GM21825 (cell line): ENCODE measurements around the gene IL27RA.

ENCODE experiments used
- ATAC-seq: cut with Tn5 transposase; IDR thresholded peaks from one replicate; pipeline ENCODE4 v1.9.1; 2021; ENCODE audit warnings: mild to moderate bottlenecking, moderate library complexity; ENCODE audit not compliant: unreplicated experiment

IL27RA gene

DNA sequence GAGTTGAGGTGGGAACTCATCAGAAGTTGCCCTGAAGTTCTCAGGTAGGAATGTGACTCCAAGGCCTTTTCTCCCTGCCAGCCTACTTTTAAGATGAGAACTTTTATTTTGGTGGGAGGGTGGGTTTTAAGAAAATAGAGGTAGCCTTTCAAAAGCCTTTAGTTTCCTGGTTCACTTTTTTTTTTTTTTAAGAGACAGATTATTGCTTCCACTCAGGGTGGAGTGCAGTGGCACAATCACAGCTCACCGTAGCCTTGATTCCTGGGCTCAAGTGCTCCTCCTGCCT is 51.1 kb downstream of the IL27RA start:
- ATAC-seq: no peak

DNA sequence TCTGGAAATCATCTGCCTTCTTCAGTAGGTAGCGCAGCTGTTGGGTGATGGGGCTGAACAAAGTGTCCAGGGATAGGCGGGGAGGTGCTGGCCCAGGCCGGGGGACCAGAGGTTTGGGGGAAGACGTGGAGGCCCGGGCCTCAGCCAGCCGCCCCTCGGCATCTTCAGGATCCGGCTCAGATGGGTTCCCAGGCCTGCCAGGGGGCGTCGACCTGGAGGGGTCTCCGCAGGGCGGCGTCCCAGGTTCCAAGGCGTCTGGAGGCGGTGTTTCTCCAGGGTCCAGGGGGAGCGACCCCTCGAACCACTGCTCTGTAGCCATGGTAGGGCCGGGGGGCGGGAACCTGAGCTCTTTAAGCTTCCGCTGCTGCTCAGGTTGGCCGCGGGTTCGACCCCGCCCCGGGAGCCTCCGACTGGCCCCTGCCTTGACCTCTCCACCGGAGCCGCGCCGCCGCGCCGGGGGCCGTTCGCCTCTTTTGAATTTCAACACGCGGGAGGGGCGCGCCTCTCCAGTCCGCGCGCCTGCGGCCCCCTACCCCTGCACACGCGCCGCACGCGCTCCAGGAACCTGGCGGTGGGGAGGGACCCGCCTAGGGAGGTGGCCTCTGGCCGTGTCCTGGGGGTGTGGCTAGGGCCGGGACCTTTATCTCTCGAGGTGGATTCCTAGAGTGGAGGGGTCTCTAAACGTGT is 53.9 kb downstream of the IL27RA start, which contains the start of gene C19orf67:
C19orf67 (minus strand) TSS at position 475 of the 687 bp plus-strand sequence; CDS start at position 319, 156 bp downstream.
- ATAC-seq: no peak

DNA sequence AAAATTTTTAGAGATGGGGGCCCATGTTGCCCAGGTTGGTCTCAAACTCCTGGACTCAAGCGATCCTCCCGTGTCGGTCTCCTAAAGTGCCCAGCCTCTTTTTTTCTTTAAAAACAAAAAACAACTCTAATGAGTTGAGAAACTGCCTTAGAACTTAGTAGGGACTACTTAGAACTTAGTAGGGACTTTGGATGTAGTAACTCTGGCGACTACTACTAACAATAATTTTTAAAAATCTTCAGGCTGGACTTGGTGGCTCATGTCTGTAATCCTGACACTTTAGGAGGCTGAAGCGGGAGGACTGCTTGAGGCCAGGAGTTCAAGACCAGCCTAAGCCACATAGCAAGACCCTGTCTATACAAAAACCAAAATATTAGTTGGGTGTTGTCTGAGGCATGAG is 54.5 kb downstream of the IL27RA start:
- ATAC-seq: no peak

DNA sequence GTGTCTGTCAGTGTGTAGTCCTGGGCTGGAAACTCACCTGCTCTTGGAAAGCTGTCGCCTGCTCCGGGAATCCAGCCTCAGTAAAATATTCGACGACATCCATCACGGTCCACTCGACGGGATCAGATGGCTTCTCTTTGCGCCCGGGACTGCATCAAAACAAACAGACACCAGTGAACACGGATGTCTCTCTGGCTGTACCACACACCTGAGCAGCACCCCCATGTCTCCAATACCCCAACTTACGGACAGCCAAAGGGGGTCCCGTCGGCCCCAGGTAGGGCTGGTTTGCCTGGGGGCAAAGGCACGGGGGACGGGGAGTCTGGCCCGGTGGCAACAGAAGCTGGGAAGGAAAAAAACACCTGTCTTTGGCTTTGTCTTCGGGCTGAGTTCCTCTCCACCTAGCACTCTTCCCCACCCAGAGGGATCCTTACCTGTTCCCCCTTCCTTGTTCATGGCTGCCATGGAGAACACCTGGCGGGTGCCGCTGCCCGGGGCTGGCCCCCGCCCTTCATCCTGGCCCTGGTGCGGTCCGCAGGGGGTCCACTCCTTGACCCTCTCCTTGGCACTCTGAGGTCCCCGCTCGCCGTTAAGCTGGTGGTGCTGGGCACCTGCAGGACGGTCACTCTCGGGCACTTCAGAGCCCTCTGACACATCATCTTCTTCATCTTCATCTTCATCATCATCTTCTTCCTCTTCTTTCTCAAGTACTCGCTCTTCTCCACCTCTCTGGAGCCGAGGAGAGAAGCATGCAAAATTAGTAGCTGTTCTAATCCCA is 57.3 kb downstream of the IL27RA start:
- ATAC-seq: no peak

DNA sequence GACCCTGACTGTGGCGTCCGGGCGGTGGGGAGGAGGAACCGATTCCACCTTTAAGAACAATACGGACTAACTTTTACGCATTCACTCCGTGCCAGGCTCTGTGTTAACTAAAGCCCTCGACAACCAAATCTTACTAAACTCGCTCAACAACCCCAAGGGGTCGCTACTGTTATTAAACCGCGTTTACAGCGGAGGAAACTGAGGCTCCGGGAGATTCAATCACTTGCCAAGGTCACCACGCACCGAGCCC is 57.8 kb downstream of the IL27RA start:
- no peak for ATAC-seq

DNA sequence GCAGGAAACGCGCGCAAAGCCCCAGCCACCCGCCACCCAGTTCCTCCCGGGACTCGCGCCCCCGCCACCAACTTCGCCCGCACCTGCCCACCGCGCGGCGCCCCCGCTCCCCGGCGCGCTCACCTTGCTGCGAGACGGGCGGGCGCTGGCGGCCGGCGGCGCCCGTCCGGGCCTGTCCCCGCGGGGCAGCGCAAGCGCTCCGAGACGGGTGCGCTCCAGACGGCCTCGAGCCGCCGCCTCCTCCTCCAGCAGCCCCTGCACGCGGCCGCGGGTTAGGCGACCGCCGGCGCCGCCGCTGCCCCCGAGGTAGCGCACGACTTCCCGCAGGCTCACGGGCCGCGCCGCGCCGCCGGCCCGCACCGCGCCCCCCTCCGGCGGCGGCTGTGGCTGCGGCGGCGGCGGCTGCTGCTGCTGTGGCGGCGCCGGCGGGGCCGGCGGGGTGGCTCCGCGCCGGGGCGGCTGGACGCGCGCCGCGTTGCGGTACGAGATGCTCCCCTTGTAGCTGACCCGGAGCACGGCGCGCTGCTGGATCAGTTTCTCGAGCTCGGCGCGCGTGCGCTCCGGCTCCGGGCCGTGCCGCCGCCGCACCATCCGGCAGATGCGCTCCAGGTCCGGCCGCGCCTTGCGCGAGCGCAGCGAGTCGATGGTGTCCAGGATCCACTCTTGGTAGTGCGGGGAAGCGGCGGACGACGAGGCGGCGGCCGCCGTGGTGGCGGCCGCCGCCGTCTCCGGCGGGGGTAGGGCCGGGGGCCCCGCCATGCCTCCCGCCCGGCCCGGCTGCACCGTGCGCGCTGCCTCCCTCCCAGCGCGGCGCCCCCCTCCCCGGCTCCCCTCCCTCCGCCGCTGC is 58.3 kb downstream of the IL27RA start:
- ATAC-seq: no peak

DNA sequence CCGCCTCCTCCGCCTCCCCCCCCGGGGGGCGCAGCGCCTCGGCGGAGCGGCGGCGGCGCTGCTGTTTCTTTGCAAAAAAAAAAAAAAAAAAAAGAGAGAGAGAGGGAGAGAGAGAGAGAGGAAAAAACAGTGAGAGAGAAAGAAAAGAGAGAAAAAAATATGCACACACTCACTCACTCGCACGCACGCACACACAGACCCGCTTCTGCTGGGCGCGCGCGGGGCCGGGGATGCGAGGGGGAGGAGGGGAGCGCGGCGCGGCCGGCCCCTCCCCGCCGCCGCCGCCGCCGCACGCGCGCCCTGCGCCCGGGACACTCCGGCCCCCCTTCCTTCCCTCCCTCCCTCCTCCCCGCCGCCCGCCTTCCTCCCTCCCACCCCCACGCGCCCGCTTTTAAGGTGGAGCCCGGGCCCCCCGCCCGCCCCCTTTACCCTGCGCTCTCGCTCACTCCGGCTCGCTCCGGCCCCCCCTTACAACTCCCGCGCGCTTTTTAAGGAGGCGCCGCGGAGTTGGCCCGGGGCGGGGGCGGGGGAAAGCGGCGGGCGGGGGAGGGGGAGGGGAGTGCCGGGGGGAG is 59.0 kb downstream of the IL27RA start, which contains the start of gene SAMD1:
SAMD1 (minus strand) TSS at position 243 of the 572 bp plus-strand sequence.
- ATAC-seq: peak; percentile 33

DNA sequence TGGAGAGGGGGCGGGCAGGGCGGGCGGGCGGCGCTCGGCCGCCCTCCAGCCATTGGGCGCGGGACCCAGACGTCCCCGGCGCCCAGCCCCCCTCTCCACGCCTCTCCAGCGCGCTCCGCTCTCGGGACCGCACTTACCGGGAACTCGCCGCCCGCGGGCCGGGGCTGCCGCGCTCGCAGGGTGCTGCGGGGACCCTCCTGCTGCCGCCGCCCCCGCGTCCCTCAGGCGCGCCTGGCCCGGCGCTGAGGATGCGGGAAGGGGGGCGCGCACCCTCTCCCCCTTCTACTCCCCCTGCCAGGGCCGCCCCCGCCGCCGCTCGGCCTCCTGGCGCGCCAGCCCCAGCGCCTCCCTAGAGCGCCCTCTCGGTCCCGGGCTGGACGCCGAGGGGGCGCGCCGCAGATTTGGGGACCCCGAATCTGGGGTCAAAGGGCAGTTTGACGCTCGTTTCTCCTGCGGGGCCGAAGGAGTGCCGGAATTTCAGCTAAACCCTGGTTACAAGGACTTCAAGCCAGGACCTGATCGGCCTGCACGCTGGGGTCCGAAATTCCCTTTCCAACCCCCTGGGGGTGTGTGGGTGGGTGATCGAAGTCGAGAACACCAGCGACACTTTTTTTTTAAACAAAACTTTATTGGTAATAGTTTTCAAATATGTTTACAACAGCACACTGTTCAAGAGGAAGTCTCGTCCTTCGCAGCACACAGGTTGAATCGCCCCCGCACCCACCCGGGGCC is 59.7 kb downstream of the IL27RA start:
- peak; percentile 43 for ATAC-seq

DNA sequence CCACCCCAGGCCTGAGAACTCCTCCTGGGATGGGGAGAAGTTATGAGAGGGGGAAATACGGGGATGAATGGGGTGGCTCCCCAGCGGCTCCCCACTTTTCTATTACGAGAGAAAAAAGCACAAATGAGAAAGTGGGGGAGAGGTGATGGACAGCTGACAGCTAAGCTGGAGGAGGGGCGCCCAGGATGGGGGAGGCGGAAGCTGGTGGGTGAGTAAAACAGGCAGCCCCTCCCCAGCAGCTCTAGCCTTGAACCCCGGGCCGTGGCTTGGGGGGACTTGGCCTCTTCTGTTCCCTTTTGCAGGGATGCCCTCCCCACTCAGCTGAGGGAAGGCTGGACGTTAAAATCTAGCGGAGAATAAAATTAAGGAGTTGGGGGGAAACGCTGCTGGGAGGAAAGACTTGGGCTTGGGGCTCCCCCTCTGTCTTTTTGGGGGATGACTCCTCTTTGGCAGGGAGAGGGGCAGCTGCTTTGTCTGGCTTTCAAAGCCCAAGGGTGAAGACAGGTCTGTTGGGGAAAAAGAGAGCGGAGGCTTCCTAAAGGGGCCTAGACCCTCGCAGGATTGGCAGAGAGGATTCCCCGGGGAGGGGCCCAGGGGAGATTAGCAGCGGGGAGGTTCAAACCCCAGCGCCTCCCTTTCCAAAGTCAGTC is 60.4 kb downstream of the IL27RA start:
- peak; percentile 9 for ATAC-seq

DNA sequence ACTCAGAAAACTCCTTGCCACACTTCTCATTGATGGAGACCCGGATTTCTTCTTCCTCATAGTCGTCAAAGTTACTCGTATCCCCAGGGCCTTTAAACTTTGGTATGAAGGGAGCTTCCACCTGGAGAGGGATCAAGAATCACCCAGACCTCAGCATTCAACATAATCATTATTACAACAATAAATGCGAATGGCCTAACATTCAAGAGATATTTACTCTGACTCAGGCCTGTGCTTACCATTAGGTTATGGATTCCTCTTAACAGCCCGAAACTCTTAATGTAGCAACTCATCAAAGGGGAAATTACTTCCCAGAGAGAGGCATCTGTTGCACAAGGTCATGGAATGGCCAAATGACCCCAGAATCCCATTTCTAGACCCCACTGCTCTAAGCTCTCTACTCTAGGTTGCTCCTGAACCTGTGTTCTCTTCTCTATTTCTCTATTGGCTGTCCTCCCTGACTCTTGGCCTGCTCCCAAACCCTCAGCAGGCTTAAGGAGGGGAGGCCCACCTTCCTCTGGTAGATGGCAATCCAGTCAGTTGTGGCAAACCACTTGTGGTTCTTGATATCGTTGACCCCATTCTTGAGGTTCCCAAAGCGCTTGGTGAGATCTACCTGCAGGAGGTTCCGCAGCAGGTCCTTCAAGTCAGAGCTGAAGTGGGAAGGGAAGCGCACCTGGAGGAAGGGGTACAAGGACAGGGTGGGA is 61.7 kb downstream of the IL27RA start:
- no peak for ATAC-seq

DNA sequence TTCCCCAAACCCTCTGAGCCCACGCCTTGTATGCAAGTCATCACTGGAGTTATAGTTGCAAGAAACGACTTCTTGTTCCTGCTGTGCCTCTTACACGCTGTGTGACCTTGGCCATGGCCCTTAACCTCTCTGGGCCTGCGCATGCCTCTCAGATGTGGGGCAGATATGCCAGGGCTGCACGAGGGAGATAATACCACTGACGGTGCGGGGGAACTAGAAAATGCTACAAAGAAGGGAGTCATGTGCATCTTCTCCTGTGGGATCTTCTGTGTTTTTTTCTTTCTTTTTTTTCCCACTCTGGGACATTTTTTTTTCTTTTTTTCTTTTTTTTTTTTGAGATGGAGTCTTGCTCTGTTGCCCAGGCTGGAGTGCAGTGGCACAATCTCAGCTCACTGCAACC is 63.3 kb downstream of the IL27RA start:
- ATAC-seq: no peak

DNA sequence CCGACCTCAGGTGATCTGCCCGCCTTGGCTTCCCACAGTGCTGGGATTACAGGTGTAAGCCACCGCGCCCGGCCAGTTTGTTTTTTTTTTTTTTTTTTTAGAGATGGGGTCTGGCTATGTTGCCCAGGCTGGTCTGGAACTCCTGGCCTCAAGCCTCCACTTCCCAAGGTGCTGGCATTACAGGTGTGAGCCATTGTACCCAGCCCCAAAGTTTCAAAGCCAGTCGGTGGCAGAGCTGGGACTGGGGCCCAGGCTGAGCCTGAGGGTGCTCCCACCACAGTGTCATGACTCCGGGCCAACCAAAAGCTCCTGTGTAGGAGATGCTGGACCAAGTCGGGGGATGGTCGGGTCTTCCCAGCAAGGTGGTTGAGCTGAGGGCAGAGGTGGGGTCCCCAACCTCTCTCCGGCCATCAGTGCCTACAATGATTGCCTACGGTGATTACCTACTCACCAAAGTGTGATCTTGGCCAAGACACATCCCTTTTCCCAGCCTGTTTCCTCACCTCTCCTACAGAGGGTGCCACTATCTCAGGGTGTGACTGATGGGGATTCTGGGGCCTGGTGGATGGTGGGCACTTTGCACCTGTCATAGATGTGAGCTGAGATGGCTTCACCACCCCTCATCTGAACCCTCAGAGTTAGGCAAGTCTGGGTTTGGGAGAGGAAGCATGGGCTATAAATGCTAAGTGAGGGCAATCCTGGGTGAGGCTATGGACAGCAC is 64.9 kb downstream of the IL27RA start:
- ATAC-seq: no peak

DNA sequence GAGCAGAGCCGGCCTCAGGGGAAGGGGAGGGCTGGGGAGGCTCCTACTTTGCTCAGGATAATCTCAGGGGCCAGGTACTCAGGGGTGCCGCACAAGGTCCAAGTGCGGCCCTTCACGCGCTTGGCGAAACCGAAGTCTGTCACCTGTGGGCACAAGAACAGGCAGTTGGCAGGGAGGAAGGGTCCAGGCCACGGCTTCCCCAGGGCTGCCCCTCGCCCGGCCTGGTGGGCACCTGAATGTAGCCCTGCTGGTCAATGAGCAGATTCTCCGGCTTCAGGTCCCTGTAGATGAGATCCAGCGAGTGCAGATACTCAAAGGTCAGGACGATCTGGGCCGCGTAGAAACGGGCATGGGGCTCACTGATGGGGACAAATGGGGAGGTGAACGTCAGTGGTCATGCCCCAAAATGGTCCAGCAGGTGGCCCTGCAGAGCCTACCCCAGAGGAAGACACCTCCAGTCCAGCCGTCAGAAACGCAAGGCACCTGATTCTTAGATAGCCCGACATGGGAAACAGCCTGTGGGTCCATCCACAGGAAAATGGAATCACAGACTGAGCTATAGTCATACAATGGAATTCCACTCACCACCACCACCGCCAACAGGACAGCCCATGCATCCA is 66.1 kb downstream of the IL27RA start:
- no peak for ATAC-seq

DNA sequence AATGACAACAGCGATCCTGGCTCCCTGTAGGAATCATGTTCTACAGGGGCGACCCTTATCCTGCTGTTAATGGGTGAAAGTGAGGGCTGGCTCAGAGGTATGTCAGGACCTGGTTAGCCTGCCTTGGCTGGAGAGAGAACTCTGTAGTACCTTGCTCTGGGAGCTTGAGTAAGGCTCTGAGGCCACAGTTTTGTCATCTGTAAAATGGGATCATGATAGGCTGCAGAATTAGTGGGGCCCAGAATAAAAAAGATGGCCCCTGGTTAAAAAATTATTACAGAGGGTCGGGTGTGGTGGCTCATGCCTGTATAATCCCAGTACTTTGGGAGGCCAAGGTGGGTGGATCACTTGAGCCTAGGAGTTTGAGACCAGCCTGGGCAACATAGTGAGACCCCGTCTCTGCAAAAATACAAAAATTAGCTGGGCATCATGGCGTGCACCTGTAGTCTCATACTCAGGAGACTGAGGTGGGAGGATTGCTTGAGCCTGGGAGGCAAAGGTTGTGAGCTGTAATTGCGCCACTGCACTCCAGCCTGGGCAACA is 69.5 kb downstream of the IL27RA start:
- no peak for ATAC-seq

DNA sequence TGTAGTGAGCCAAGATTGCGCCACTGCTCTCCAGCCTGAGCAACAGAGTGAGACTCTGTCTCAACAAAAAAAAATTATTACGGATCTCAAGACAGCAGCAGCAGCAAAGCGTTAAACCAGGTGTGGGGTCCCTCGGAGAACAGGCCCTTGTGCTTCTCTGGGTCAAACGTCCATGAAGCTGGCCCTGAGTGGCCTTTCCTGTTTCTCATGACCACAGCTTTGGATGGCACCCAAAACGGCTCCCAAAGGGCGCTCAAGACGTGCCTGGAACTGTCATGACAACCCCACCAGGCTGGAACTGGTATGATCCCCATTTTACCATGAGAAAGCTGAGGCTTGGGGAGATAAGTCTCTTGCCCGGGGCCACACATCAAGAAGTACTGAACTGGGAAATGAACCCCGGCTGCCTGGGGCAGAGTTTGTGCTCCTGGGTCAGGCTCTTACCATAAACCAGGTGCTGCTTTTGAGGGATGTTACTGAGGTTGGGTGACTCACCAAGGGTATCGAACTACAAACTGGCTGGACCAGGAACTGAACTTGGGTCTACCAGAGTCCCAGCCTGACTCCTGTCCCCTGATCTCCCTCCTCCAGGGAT is 70.6 kb downstream of the IL27RA start:
- ATAC-seq: no peak

DNA sequence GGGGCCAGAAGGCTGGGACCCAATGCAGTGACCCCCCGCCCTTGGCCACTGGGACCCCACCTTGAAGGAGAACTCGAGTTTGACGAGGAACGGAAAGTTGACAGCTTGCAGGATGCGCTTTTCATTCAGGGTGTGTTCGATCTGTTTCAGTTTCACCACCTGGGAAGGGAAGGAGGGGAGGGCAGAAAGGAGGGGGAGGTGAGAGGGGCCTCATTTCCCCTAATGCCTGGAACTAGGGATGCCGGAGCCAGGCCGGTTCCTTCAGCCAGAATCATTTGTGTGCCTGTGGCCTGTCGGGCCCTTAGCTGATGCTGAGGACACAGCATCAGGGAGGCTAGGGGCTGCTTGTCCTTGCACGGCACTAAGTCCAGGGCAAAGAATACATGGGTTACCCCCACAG is 71.2 kb downstream of the IL27RA start:
- no peak for ATAC-seq
